Subcutaneous abdominal adipose tissue (tissue), 5 donors: Measurements from ENCODE around the gene ATP11A.

ENCODE experiments used
- H3K27ac ChIP-seq: one replicate; pipeline ENCODE4 v1.7.0; 2013; ENCODE audit warnings: low read depth, mild to moderate bottlenecking, inconsistent platforms, low read length, moderate library complexity
- H3K27me3 ChIP-seq, 5 donors: one replicate each; pipeline ENCODE4 v1.7.0; 2013; ENCODE audit warnings: low read length in 5 of 5, inconsistent platforms in 1 of 5; ENCODE audit not compliant: control insufficient read depth in 5 of 5, insufficient read depth in 4 of 5
- H3K36me3 ChIP-seq, 5 donors: one replicate each; pipeline ENCODE4 v1.7.0; 2013; ENCODE audit warnings: low read length in 5 of 5; ENCODE audit not compliant: control insufficient read depth in 5 of 5, insufficient read depth in 5 of 5
- H3K4me1 ChIP-seq, 5 donors: one replicate each; pipeline ENCODE4 v1.7.0; 2013; ENCODE audit warnings: low read length in 5 of 5, mild to moderate bottlenecking in 3 of 5, moderate library complexity in 1 of 5; ENCODE audit not compliant: control insufficient read depth in 5 of 5, insufficient read depth in 5 of 5
- H3K4me3 ChIP-seq, 5 donors: one replicate each; pipeline ENCODE4 v1.7.0; 2013; ENCODE audit warnings: low read length in 5 of 5, low read depth in 1 of 5
- H3K9ac ChIP-seq, 5 donors: one replicate each; pipeline ENCODE4 v1.7.0; 2013; ENCODE audit warnings: low read length in 5 of 5, mild to moderate bottlenecking in 4 of 5, moderate library complexity in 3 of 5
- H3K9me3 ChIP-seq, 5 donors: one replicate each; pipeline ENCODE4 v1.7.0; 2013; ENCODE audit warnings: low read length in 5 of 5; ENCODE audit not compliant: control insufficient read depth in 5 of 5
- donor health status: healthy.
- donor health status: healthy.
- donor health status: healthy.
- donor health status: healthy.
- donor health status: healthy.

ATP11A gene

GRCh38 chr13:112748947-112749735 is 59.3 kb downstream of the ATP11A start:
- Histone ChIP-seq H3K4me3 (no peak overlapping the region), H3K27ac (no peak overlapping the region), H3K4me1 (peaks cover 5 to 9% (median 6%) of the 10 kb centered on the region in 5 donors), H3K9ac (no peak overlapping the region), H3K9me3 (no peaks in the 10 kb centered on the region), H3K27me3 (peaks cover 0 to 2% (median 0%) of the 10 kb centered on the region in 5 donors), H3K36me3 (no peaks in the 10 kb centered on the region)

GRCh38 chr13:112750570-112750969 is 60.7 kb downstream of the ATP11A start:
- peaks cover 0 to 5% (median 0%) of the 10 kb centered on the region in 5 donors for H3K4me1 ChIP-seq
- no peak overlapping the region for H3K9ac ChIP-seq
- no peaks in the 10 kb centered on the region for H3K9me3 ChIP-seq
- H3K27me3 ChIP-seq, result peaks cover 0 to 2% (median 0%) of the 10 kb centered on the region in 5 donors
- no peak overlapping the region for H3K4me3 ChIP-seq
- H3K36me3 ChIP-seq, result peaks cover 0 to 2% (median 0%) of the 10 kb centered on the region in 5 donors
- no peak overlapping the region for H3K27ac ChIP-seq

GRCh38 chr13:112751617-112752016 is 61.8 kb downstream of the ATP11A start:
- Histone ChIP-seq H3K9ac (no peak overlapping the region), H3K27ac (no peak overlapping the region), H3K9me3 (no peaks in the 10 kb centered on the region), H3K27me3 (peaks cover 0 to 2% (median 0%) of the 10 kb centered on the region in 5 donors), H3K36me3 (peaks cover 0 to 2% (median 0%) of the 10 kb centered on the region in 5 donors), H3K4me1 (peaks cover 0 to 5% (median 0%) of the 10 kb centered on the region in 5 donors), H3K4me3 (no peak overlapping the region)

- Histone ChIP-seq H3K27ac (no peak overlapping the region), H3K4me3 (no peak overlapping the region), H3K27me3 (peaks cover 0 to 2% (median 0%) of the 10 kb centered on the region in 5 donors), H3K36me3 (peaks cover 0 to 2% (median 0%) of the 10 kb centered on the region in 5 donors), H3K4me1 (peaks cover 0 to 5% (median 0%) of the 10 kb centered on the region in 5 donors), H3K9ac (no peak overlapping the region), H3K9me3 (no peaks in the 10 kb centered on the region)
Measured at GRCh38 chr13:112752211-112752610, 62.4 kb downstream of the ATP11A start.

- H3K9me3 ChIP-seq, result no peaks in the 10 kb centered on the region
- peaks cover 0 to 2% (median 0%) of the 10 kb centered on the region in 5 donors for H3K27me3 ChIP-seq
- no peak overlapping the region for H3K9ac ChIP-seq
- H3K4me1 ChIP-seq, result peaks cover 0 to 5% (median 0%) of the 10 kb centered on the region in 5 donors
- no peak overlapping the region for H3K27ac ChIP-seq
- no peak overlapping the region for H3K4me3 ChIP-seq
- peaks cover 0 to 2% (median 0%) of the 10 kb centered on the region in 5 donors for H3K36me3 ChIP-seq
Measured at GRCh38 chr13:112752711-112753541, 63.1 kb downstream of the ATP11A start.

- H3K4me1 ChIP-seq, result peaks cover 0 to 5% (median 0%) of the 10 kb centered on the region in 5 donors
- peaks cover 0 to 2% (median 0%) of the 10 kb centered on the region in 5 donors for H3K36me3 ChIP-seq
- peak overlapping the region in 1 of 5 donors; percentile 8 for H3K9ac ChIP-seq
- no peaks in the 10 kb centered on the region for H3K9me3 ChIP-seq
- no peak overlapping the region for H3K4me3 ChIP-seq
- H3K27ac ChIP-seq, result no peak overlapping the region
- H3K27me3 ChIP-seq, result peaks cover 0 to 2% (median 0%) of the 10 kb centered on the region in 5 donors
Measured at GRCh38 chr13:112753833-112754232, 64.0 kb downstream of the ATP11A start.

- Histone ChIP-seq H3K27ac (peak overlapping the region; percentile 37), H3K4me1 (peaks cover 0 to 4% (median 0%) of the 10 kb centered on the region in 5 donors), H3K36me3 (peaks cover 0 to 2% (median 0%) of the 10 kb centered on the region in 5 donors), H3K4me3 (no peak overlapping the region), H3K9ac (no peak overlapping the region), H3K27me3 (peaks cover 0 to 2% (median 0%) of the 10 kb centered on the region in 5 donors), H3K9me3 (no peaks in the 10 kb centered on the region)
Measured at GRCh38 chr13:112754281-112755025, 64.6 kb downstream of the ATP11A start.

GRCh38 chr13:112755331-112755730 is 65.5 kb downstream of the ATP11A start:
- H3K9me3 ChIP-seq, result no peaks in the 10 kb centered on the region
- H3K4me1 ChIP-seq, result peaks cover 0 to 2% (median 0%) of the 10 kb centered on the region in 5 donors
- no peak overlapping the region for H3K9ac ChIP-seq
- H3K36me3 ChIP-seq, result peaks cover 0 to 2% (median 0%) of the 10 kb centered on the region in 5 donors
- peak overlapping the region; percentile 37 for H3K27ac ChIP-seq
- peaks cover 0 to 2% (median 0%) of the 10 kb centered on the region in 5 donors for H3K27me3 ChIP-seq
- no peak overlapping the region for H3K4me3 ChIP-seq

GRCh38 chr13:112756081-112756480 is 66.2 kb downstream of the ATP11A start:
- Histone ChIP-seq H3K4me3 (no peak overlapping the region), H3K36me3 (peaks cover 0 to 2% (median 0%) of the 10 kb centered on the region in 5 donors), H3K27ac (peak overlapping the region; percentile 63), H3K4me1 (peaks cover 0 to 4% (median 0%) of the 10 kb centered on the region in 5 donors), H3K9ac (no peak overlapping the region), H3K9me3 (no peaks in the 10 kb centered on the region), H3K27me3 (peaks cover 0 to 2% (median 0%) of the 10 kb centered on the region in 5 donors)
